Natural killer cell treated with Interleukin-12 subunit alpha and Interleukin-12 subunit beta and Interleukin-15 and Interleukin-18, amount 100 ng/mL, for 72 hours (primary cell): ENCODE results near the gene SLC25A6. TPM values are rescaled to one million over a fixed set of nuclear protein-coding genes. Genes with fewer than 3 reads are reported as not detected.
"Not testable (repeated sequence)": the region's sequence is repeated elsewhere in the genome, so short reads cannot be mapped to it uniquely, and the experiment has no call there.

ENCODE experiments used
- ATAC-seq, 2 donors: fragments of 150-1000 bp; cut with Tn5 transposase in 1 of 2; sonication (Bioruptor Pico), chemical (Tn5 transposase) in 1 of 2; 2 replicates each; pipeline ENCODE4 v1.10.0; 2021
- DNase-seq: peaks from one replicate; pipeline ENCODE4 v3.0.0; 2022; ENCODE audit warnings: low spot score
- H3K27ac Mint-ChIP-seq, 2 donors: 1 replicate in 1 of 2; 2 replicates in 1 of 2; pipeline ENCODE4 v1.8.0; 2022; ENCODE audit warnings: mixed read lengths in 2 of 2, mild to moderate bottlenecking in 1 of 2, moderate library complexity in 1 of 2
- H3K27me3 Mint-ChIP-seq, 2 donors: 1 replicate in 1 of 2; 2 replicates in 1 of 2; pipeline ENCODE4 v1.8.0; 2022; ENCODE audit warnings: mixed read lengths in 2 of 2
- H3K36me3 Mint-ChIP-seq: one replicate; pipeline ENCODE4 v1.8.0; 2022; ENCODE audit warnings: mixed read lengths
- H3K4me1 Mint-ChIP-seq, 2 donors: 1 replicate in 1 of 2; 2 replicates in 1 of 2; pipeline ENCODE4 v1.8.0; 2022; ENCODE audit warnings: low read depth in 2 of 2, mixed read lengths in 2 of 2, mild to moderate bottlenecking in 1 of 2
- H3K4me3 Mint-ChIP-seq: one replicate; pipeline ENCODE4 v1.8.0; 2022; ENCODE audit warnings: mixed read lengths
- H3K9me3 Mint-ChIP-seq: 2 replicates; pipeline ENCODE4 v1.8.0; 2022; ENCODE audit warnings: mixed read lengths
- total RNA-seq, 2 donors: library from RNA; stranded (reverse); gene quantifications; one replicate each; pipeline ENCODE4 v1.2.3, GENCODE V29; 2022

SLC25A6 gene
- 100 to 1,000 TPM; 224 to 343 TPM for total RNA-seq

DNA sequence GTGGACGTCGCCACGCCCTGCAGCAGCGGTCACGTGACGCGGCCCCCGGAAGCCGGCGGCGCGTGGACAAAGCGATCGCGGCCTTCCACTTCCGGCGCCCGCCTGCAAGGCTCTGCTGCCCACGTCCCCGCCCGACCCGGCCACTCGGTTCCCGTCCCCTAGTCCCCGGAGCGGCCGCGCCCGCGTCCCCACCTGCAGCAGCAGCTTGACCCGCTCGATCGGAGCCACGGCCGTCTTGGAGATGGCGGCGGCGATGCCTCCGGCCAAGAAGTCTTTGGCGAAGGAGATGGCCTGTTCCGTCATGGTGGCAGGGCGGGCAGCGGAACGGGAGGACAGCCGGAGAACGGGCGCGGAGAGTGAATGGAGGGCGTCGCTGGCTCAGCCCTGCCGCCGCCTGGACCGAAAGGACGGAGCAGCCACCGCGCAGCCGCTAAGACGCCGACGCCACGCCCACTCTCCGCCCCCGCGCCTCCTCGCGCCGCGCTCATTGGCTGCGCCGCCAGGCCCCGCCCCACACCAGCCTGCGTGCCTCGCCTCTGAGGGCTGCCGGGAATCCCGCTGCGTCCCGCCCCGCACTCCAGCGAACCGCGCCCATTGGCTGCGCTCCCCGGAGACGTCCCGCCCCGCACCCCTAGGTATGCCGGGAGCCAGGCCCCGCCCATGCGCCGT is at the start of gene SLC25A6:
Gene SLC25A6 (minus strand): TSS at position 407 of the 669 bp plus-strand sequence. CDS start 104 bp downstream, at position 303.
- Mint-ChIP-seq H3K27me3 (no peaks in the 10 kb centered on the region), H3K27ac (peak within 1 kb of the TSS; percentile 94 to 96), H3K4me1 (peaks cover 45 to 50% of the 10 kb centered on the region in 2 donors), H3K36me3 (peaks cover 28% of the 10 kb centered on the region), H3K9me3 (peaks cover 6% of the 10 kb centered on the region), H3K4me3 (peak within 1 kb of the TSS; percentile 97)
- ATAC-seq: peak; percentile 98 to 99
- peak; percentile 100 for DNase-seq

DNA sequence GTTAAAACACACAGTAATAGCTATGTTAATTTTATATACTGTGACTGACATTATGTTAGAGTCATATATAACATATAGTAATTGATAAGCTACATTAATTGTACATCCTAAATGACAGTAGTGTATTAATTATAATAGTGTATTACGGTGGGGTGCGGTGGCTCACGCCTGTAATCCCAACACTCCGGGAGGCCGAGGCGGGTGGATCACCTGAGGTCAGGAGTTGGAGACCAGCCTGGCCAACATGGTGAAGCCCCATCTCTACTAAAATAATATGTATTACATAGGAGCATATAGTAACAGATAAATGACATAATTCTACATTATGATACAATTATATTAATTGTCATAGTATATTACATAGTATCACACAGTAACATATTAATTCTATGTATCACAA is 48.6 kb upstream of the SLC25A6 start:
- DNase-seq: no peak
- Mint-ChIP-seq H3K4me1 (peaks cover 9 to 19% of the 10 kb centered on the region in 2 donors), H3K27me3 (no peaks in the 10 kb centered on the region), H3K36me3 (peaks cover 30% of the 10 kb centered on the region), H3K9me3 (peaks cover 9% of the 10 kb centered on the region), H3K4me3 (no peak overlapping the region), H3K27ac (no peak overlapping the region)
- ATAC-seq: no peak

DNA sequence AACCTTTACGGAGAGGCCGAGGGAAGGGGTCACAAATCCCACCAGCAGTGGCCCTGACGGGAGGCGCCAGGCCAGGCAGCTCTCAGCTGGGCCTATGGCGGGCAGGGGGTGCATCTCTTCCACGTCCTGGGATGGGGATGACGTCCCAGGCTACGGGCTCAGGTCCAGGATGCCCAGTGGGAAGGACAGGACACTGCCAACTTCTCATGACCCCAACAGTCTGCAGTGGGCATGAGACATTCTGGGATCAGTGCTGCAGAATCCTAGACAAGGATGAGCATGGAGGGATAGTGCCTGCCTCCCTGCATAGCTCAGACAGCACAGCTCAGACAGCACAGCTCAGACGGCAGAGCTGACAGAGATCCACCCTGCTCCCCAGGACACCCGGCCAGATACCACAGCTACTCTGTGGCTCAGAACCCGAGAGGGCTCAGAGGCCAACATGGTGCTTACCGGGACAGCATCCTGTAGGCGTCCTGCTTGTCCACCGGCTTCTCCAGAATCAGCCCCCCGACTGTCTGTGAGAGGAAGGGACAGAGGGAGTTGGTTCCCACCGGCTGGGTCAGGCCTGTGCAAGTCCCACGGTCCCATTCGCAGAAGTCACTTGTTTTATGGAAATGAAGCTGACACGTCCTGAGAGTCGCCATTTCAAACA is 43.5 kb upstream of the SLC25A6 start:
- ATAC-seq (peak in 1 of 2 donors; percentile 10), DNase-seq (no peak)
- H3K4me3 Mint-ChIP-seq: no peak overlapping the region
- H3K36me3 Mint-ChIP-seq: peaks cover 12% of the 10 kb centered on the region
- H3K9me3 Mint-ChIP-seq: no peaks in the 10 kb centered on the region
- no peak overlapping the region for H3K27ac Mint-ChIP-seq
- no peaks in the 10 kb centered on the region for H3K27me3 Mint-ChIP-seq
- peaks cover 0 to 3% of the 10 kb centered on the region in 2 donors for H3K4me1 Mint-ChIP-seq

DNA sequence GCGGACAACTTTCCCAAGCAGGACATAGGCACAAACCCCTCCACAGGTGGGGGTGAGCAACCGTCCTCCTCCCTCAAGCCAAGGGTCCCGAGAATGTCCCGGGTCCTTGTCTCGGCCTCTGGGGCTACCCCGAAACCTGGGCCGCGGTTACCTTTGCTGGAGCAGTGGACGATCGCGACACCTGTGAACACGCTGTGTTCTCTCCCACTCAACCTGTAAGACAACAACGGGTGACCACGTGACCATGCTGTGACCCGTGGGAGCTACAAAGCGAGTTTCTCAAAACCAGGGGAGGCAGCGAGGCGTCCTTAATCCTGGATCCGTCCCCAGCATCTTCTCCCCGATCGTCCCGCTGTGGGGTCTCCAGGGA is 42.9 kb upstream of the SLC25A6 start:
- no peak overlapping the region for H3K4me3 Mint-ChIP-seq
- H3K27ac Mint-ChIP-seq: no peak overlapping the region
- H3K4me1 Mint-ChIP-seq: peaks cover 0 to 3% of the 10 kb centered on the region in 2 donors
- no peak for ATAC-seq
- H3K9me3 Mint-ChIP-seq: no peaks in the 10 kb centered on the region
- no peak for DNase-seq
- H3K27me3 Mint-ChIP-seq: no peaks in the 10 kb centered on the region
- H3K36me3 Mint-ChIP-seq: peaks cover 12% of the 10 kb centered on the region

DNA sequence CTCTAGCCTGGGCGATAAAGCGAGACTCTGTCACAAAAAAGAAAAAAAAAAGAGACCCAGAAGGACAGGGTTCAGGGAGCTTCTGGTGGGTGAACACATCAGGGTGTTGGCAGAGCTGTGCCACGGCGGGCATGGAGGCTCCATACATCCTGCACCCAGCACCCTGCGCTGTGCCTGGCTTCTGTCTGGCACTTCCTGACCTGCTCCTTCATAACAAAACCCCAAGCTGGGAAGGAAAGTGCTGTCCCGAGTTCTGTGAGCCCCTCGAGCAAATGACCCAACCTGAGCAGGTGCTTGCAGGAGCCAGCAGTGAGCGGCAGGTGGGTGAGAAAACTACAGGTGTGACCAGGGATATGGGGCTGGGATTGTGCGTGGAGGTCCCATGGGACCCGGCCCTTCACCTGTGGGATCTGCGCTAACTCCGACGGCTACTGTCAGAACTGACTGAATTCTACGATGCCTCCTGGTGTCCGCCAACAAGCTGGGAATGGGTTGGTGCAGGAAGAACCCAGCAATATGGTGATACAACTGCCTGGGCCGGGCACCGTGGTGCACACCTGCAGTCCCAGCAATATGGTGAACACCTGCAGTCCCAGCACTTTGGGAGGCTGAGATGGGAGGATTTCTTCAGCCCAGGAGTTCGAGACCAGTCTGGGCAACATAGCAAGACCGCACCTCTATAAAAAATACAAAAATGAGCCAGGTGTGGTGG is 41.9 kb upstream of the SLC25A6 start:
- ATAC-seq: no peak
- H3K4me3 Mint-ChIP-seq: no peak overlapping the region
- peaks cover 12% of the 10 kb centered on the region for H3K36me3 Mint-ChIP-seq
- no peak for DNase-seq
- no peaks in the 10 kb centered on the region for H3K9me3 Mint-ChIP-seq
- no peaks in the 10 kb centered on the region for H3K27me3 Mint-ChIP-seq
- no peak overlapping the region for H3K27ac Mint-ChIP-seq
- H3K4me1 Mint-ChIP-seq: peaks cover 0 to 3% of the 10 kb centered on the region in 2 donors

DNA sequence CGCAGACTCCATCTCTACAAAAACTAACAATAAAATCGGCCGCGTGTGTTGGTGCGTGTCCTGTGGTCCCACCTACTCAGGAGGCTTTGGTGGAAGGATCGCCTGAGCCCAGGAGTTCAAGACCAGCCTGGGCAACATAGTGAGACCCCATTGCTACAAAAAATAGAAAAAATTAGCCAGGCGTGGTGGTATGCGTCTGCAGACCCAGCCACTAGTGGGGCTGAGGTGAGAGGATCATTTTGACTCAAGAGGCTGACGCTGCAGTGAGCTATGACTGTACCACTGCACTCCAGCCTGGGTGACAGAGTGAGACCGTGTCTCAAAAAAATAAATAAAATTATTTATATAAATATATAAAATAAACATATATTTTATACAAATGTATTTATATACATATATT is 38.5 kb upstream of the SLC25A6 start:
- Mint-ChIP-seq H3K4me3 (no peak overlapping the region), H3K27ac (no peak overlapping the region), H3K36me3 (peaks cover 13% of the 10 kb centered on the region), H3K27me3 (no peaks in the 10 kb centered on the region), H3K9me3 (no peaks in the 10 kb centered on the region), H3K4me1 (no peaks in the 10 kb centered on the region)
- DNase-seq: no peak
- ATAC-seq: peak; percentile 73 to 87

DNA sequence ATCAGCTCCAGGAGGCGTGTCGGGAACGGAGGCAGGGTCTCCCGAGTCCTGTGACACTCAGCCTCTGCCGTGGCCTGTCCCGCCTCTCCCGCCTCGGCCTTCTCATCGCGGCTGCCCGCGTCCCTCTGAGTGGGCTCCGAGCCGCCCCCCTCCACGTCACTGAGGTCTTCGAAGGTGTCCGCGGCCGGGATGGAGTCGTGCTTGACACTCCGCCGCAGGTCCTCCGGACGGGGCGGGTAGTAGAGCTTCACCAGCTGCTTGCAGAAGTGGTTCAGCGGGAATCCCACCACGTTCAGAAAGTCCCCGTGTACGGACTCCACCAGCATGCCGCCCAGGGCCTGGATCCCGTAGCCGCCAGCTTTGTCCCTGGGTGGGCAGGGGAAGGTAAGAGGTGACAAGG is 35.8 kb upstream of the SLC25A6 start:
- no peak for DNase-seq
- Mint-ChIP-seq H3K4me3 (no peak overlapping the region), H3K9me3 (peaks cover 18% of the 10 kb centered on the region), H3K27ac (no peak overlapping the region), H3K4me1 (peaks cover 8 to 14% of the 10 kb centered on the region in 2 donors), H3K36me3 (peaks cover 36% of the 10 kb centered on the region), H3K27me3 (no peaks in the 10 kb centered on the region)
- ATAC-seq: no peak

DNA sequence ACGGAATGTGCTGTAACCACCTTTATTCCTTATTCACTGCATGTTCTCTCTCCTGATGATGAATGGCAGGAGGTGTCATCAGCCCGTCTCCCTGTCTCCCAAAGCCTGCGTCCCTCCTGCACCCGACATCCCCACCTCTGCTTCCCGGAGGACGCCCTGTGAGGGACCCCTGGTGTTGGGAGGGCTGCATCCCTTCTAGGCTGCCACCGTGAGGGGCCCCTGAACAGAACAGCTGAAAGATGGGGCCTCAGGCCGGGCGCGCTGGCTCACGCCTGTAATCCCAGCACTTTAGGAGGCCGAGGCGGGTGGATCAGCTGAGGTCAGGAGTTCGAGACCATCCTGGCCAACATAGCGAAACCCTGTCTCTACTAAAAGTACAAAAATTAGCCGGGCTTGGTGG is 34.4 kb upstream of the SLC25A6 start:
- peaks cover 18% of the 10 kb centered on the region for H3K9me3 Mint-ChIP-seq
- peaks cover 8 to 14% of the 10 kb centered on the region in 2 donors for H3K4me1 Mint-ChIP-seq
- not testable (repeated sequence) for H3K27me3 Mint-ChIP-seq, ATAC-seq, H3K27ac Mint-ChIP-seq, DNase-seq, H3K4me3 Mint-ChIP-seq
- H3K36me3 Mint-ChIP-seq: peaks cover 43% of the 10 kb centered on the region

DNA sequence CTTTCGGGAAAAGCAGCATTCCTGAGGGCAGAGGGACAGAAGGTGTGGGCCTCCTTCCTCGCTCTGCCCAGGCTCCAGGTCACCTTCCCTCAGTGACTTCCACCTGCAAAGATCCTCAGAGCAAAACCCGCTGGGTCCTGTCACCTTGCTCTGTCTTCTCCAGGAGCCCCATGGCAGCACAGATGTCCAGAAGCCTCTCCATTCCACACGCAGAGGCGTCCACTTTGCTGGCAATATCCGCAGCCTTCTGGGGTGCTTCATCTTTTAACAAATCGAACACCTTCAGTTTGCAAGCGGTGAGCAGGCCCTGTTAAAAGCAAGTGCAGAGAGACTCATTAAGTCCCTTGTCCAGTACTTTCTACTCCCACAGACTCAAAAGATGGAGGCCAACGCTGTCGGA is 33.5 kb upstream of the SLC25A6 start:
- no peaks in the 10 kb centered on the region for H3K27me3 Mint-ChIP-seq
- no peak overlapping the region for H3K4me3 Mint-ChIP-seq
- DNase-seq (no peak), ATAC-seq (no peak)
- H3K9me3 Mint-ChIP-seq: peaks cover 18% of the 10 kb centered on the region
- H3K36me3 Mint-ChIP-seq: peaks cover 44% of the 10 kb centered on the region
- H3K4me1 Mint-ChIP-seq: peaks cover 8 to 14% of the 10 kb centered on the region in 2 donors
- H3K27ac Mint-ChIP-seq: no peak overlapping the region

DNA sequence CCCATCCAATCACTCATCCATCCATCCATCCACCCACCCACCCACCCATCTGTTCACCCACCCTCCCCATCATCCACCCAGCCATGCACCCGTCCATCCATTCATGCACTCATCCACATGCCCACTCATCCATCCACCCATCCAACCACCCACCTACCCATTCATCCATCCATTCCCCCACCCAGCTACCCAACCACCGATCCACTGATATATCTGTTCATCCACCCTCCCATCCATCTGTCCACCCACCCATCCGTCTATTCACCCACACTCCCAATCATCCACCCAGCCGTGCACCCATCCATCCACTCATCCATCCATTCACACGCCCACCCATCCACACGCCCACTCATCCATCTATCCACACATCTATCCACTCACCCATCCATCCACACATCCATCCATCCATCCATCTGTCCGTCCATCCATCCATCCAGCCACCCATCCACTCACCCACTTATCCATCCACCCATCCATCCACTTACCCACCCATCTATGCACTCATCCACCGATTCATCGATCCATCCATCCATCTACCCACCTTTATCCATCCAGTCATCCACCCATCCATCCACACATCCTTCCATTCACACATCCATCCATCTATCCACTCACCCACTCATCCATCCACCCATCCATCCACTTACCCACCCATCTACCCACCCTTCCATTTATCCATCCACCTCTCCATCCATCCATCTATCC is 32.4 kb upstream of the SLC25A6 start:
- no peak for DNase-seq

DNA sequence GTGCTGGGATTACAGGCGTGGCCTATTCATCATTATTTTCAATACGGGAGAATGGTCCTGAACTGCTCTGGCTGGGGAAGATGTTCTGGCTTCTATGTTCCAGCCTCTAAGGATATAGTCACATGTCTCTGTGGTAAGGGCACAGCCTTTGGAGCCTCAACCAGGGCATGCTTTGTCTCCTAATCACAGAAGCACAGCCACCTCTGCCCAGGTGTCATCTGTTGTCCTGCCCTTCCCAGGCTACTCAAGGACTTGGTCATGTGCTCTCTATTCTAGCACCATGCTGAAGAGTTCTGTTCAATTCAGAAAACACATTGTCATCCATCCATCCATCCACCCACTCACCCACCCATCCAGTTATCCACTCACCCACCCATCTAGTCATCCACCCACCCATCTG is 31.3 kb upstream of the SLC25A6 start:
- no peak overlapping the region for H3K4me3 Mint-ChIP-seq
- H3K27ac Mint-ChIP-seq: no peak overlapping the region
- H3K27me3 Mint-ChIP-seq: no peaks in the 10 kb centered on the region
- DNase-seq: no peak
- H3K9me3 Mint-ChIP-seq: peaks cover 18% of the 10 kb centered on the region
- peaks cover 53% of the 10 kb centered on the region for H3K36me3 Mint-ChIP-seq
- H3K4me1 Mint-ChIP-seq: peaks cover 15 to 21% of the 10 kb centered on the region in 2 donors
- ATAC-seq: no peak

More for the DNA sequence above, 32.4 kb upstream of the SLC25A6 start:
- H3K27me3 Mint-ChIP-seq: no peaks in the 10 kb centered on the region
- no peak overlapping the region for H3K4me3 Mint-ChIP-seq
- H3K4me1 Mint-ChIP-seq: peaks cover 15 to 21% of the 10 kb centered on the region in 2 donors
- no peak overlapping the region for H3K27ac Mint-ChIP-seq
- ATAC-seq: no peak
- peaks cover 53% of the 10 kb centered on the region for H3K36me3 Mint-ChIP-seq
- H3K9me3 Mint-ChIP-seq: peaks cover 18% of the 10 kb centered on the region

DNA sequence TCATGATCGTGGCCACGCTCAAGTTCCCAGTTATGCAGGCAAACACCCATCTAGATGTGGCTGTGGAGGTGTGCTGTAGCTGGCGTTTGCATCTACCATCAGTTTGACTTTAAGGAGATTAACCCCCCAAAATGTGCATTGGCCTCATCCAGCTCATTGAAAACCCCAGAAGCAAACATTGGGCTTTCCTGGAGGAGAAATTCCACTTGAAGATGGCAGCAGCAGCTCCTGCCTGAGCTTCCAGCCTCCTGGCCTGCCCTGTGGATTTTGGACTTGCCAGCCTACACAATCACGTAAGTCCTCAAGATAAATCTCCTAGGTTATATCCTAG is 30.2 kb upstream of the SLC25A6 start:
- DNase-seq: no peak
- Mint-ChIP-seq H3K27me3 (no peaks in the 10 kb centered on the region), H3K36me3 (peaks cover 51% of the 10 kb centered on the region), H3K27ac (no peak overlapping the region), H3K9me3 (peaks cover 18% of the 10 kb centered on the region), H3K4me1 (peaks cover 15 to 21% of the 10 kb centered on the region in 2 donors), H3K4me3 (no peak overlapping the region)
- ATAC-seq: no peak

DNA sequence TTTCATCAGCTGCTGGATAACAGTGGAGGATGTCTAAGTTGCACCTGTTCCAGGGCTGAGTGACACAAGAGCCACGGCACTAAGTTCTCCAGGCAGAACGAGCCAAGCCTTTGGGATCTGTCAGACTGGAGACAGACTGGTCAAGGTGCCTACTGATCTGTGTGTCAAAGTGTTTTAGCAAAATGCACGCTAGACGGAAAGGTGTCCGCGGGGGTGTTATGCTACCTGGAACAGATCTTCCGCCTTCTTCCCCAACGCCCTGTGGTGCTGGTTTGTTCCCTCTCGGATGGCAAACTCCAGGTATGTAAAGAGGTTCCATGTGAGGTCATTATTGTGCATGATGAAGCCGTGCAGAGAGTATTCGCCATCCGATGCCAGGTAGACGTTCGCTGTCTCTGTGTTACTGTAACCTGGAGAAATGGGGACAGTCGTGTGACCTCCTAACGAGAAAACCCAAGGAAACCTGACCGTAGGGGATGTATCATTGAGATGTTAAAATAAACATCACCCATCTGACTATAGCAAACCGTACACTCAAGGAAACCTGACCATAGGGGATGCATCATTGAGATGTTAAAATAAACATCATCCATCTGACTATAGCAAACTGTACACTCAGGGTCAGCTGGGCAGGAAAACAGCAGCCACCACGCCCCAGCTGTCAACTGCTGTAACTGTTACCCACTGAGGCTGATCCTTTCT is 29.7 kb upstream of the SLC25A6 start:
- Mint-ChIP-seq H3K9me3 (peaks cover 18% of the 10 kb centered on the region), H3K4me3 (no peak overlapping the region), H3K36me3 (peaks cover 46% of the 10 kb centered on the region), H3K4me1 (peaks cover 15 to 21% of the 10 kb centered on the region in 2 donors), H3K27ac (no peak overlapping the region), H3K27me3 (no peaks in the 10 kb centered on the region)
- no peak for DNase-seq
- ATAC-seq: no peak
